Measurements from ENCODE around the gene FZD10. TPM values are rescaled to one million over a fixed set of nuclear protein-coding genes. Genes with fewer than 3 reads are reported as not detected.

The FZD10 gene
- total RNA-seq, 1 donor from 2014 or later: not detected

DNA sequence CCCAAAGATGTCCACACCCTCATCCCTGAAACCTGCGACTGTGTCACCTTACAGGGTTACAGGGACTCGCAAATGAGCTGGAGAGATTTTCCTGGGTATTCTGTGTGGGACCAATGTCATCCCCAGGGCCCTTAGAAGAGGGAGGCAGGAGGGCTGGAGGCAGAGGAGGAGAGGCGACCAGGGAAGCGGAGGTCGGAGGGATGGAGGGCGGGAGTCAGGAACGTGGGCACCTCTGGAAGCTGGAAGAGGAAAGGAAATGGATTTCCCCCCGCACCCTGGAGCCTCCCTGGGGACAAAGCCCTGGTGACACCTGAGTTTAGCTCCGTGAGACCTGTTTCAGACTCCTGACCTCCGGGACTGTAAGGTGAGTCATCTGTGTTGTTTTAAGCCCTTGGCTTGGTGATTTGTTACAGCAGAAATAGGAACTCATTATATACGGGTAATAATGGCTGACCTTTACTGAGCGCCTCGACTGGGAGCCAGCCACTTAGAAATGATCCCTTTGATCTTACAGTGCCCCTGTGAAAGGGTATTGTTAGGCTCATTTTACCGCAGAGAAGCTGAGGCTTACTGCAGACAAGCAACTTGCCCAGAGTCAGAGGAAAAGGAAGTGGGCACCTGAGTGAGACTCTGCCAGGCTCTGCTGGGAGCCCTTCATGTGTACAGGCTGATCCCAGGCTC is 29.3 kb upstream of the FZD10 start:
- intact Hi-C loops (cut with micrococcal nuclease): no loop called here

DNA sequence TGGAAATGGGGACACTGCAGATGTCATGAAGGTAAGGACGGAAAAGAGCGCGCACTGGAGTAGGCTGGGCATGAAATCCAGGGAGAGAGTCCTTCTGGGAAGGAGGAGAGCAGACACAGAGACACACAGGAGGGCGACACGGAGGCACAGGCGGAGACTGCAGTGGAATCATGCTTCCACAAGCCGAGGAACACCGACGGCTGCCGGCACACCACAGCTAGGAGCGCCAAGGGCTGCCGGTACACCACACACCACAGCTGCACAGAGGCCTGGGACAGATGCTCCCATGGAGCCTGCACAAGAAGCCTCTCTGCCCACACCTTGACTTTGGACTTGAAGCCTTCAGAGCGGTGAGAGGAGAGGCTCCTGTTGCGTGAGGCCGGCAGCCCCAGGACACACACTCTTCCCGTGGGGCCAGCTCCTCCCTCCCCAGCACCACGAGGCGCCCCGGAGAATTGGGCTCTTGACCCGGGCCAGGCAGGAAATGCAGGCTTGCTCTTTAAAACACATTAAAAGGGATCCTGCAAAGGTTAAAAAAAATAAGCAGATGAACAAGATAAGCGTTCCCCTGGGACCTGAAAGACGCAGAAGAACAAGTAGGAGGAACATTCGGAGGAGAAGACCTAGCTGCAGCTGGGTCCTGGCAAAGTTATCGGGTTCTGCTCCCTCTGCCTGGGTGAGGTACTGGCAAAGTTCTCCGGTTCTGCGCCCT is 28.3 kb upstream of the FZD10 start:
- intact Hi-C loops (cut with micrococcal nuclease): no loop called here

DNA sequence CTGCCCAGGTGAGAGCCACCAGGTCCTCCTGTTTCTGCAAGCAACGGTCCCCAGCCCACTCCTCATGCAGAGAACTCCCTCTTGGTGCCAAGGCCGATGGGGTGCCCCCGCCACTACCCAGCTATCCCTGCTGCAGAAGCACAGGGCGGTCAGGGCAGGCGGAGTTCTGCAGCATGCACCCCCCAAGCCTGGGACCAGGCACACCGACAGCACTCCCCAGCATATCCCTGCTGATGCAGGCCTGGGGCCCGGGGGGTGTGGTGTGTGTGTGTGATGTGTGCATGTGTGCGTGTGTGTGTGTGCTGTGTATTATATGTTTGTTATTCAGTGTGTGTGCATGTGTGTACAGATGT is 27.7 kb upstream of the FZD10 start:
- intact Hi-C loops (cut with micrococcal nuclease): no loop called here

DNA sequence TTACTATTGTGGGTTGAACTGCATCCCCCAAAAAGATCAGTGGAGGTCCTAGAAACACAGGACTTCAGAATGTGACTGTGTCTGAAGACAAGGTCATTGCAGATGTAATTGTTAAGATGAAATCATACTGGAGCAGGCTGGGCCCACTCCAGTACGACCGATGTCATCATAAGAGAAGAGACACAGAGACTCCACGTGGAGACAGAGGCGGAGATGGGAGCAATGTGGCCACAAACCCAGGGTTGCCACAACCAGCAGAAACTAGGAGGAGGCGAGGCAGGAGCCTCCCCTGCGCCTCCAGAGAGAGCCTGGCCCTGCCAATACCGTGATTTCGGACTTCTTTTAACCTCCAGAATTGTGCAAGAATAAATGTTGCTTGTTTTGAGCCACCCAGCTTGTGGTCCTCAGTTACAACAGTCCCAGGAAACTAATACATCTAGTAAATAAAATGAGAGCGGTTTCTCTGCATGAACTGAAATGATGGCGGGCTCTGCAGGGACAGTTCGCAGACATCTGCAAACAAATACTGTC is 25.7 kb upstream of the FZD10 start:
- intact Hi-C loops (cut with micrococcal nuclease): no loop called here

DNA sequence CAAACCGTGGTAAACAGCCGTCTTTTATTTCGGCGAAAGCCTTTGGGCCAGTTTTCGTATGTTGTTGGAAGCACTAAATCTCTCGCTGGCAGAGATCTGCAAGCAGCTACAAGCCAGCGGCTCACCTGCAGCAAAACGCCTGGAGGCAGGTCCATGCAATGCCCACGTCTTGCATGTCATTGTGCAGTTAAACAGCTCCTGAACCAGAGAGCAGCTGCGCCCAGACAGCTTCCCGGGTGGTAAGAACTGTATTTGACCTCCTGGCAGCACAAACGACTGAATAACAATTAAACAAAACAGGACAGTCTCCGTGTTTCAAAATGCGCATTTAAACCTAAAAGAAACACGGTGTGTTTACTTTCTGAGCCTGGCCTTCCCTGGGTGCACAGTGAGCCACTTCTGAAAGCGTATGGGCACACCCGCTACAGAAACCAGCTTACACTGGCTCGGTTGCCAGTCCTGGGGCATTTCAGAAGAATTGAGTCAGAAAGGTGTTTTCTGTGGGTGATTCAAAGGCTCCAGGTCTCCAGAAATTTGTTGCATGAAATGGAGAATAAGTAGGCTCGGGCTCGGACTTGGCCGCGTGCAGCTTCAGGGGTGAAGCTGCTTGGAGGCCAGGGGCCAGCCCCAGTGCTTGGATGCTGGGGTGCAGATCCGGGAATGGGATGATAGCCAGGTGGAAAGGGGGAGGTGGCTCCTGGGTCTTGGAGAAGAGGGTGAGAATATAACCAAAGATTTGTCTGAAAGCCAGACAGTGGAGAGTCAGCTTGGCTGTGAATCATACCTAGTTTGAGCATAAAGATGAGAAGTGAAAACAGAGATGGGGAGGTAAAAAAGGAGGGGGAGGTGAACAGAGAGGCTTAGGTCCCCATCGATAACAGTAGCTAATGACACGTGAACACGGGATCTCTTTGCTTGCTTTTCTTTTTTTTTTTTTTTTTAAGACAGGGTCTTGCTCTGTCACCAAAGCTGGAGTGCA is 24.9 kb upstream of the FZD10 start:
- intact Hi-C loops (cut with micrococcal nuclease): no loop called here

DNA sequence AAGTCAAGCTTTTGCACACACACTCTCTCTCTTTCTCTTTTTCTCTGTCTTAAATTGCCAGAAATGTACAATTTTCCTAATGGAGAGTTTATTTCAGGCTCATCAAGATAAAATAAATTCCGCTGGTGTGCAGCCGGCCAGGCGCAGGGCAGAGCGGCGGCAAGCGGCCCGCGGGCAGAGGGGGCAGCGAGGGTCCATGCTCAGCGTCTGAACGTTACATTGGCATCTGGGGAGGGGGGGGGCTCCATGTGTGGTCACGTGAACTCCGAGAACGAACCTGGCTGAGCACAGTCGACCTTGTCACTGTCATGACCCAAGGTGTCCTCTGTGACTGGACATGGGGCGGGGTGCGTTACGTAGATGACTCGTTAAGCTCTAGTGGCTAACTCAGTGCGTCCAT is 23.8 kb upstream of the FZD10 start:
- intact Hi-C loops (cut with micrococcal nuclease): no loop called here

DNA sequence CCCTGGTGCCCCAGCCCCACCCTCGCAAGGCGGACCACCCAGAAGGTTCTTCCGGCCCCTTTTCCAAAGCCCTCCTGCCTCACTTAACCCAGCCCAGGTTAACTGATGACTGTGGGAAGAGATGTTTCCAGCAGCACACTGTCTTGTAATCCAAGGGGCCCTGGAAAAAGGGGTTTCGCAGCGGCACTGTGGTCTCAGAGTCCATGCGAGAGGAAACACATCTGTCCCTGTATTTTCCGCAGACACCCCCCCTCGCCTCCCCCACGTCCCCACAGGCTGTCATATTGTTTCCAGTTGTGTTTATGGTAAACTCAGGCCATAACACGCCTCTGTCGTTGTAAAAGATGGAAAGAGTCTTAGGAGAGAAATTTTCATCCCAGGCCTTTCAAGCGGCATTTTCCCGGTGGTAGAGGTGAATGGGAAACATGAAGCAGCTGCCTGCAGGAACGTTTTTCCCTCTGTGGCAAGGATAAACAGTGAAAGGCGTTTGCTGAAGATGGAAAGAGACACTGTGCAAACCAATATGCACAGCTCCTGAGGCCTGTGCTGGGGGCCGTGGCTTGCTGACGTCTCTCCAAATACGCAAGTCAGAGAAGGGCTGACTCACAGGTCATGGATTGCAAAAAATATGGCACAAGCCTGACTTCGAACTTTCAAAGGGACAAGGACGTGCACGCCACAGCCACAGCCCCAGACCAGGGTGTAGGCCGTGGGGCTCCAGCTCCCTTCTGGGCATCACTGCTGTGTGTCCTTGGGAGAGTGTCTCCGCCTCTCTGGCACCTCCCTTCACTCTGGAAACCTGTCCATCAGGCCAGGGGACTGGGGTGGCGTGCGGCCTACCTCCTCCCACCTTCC is 22.5 kb upstream of the FZD10 start:
- intact Hi-C loops (cut with micrococcal nuclease): no loop called here

DNA sequence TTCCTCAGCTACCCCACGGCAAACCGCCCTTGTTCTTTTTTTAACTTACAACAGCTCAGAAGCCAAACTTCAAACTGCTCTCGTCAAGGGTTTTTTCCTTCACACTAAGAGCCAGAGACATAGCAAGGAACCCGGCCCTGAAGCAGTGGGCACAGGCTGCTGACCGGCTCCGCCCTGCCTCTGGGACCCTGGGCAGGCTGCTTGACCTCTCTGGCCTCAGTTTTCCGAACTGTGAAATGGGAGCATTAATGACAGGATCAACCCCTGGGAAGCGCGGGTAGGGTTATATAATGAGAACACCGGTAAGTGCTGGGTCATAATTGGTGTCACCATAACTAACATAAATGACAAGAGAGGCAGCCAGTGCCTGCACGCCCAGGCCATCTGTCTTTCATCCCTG is 21.2 kb upstream of the FZD10 start:
- intact Hi-C loops (cut with micrococcal nuclease): no loop called here

DNA sequence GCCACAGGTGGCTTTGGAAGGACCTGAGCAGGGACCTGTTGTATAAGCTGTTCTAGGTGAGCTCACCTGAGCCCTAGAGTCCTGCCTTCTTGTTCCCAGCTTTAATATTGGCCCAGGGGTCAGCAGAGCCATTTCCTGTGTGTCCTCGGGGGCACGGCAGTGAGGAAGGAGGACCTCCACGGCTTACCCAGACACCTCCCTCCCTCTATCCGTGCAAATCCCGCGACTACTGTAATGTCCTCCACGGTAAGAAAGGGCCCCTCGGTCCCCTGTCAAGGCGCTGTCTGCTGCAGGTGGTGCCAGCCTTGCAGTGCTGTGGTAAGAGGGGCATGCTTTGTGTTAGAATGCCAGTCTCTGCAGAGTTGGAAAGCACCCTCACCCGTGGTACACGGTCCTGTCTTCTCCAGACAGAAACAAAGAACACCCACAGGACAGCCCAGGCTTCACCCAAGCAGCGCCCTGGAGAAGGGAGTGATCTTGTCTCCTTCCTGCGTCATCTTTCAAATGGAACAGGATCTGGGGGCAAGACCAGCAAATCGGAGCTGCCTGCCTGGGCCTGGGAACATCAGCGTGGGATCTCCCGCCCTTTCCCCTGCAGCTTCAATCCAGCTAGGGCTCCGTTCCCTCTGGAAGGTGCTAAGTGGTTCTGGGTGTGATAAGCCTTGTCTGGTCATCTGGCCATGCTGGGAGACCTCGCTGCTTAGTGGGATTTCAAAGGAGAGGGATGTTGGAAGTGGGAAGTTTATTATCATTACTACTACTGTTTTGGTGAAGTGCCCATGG is 20.2 kb upstream of the FZD10 start:
- intact Hi-C loops (cut with micrococcal nuclease): no loop called here

DNA sequence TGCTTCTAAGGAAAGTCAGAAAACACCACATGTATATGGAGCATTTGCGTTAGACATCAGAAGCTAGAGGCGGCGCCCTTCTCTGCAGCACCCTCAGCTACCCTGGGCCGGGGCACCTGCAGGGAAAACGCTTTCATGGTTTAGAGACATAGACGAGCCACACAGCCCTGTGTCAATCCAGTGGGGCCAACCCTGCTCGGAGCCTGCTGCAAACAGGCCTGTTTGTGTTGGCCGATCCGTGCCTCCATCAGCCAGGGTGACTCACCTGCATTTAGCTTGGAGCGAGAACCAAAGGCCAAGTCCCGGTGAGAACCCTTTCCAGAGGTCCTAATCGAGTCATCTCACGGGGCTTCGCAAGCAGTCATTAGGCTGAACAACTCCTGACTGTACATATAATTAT is 19.5 kb upstream of the FZD10 start:
- intact Hi-C loops (cut with micrococcal nuclease): no loop called here

DNA sequence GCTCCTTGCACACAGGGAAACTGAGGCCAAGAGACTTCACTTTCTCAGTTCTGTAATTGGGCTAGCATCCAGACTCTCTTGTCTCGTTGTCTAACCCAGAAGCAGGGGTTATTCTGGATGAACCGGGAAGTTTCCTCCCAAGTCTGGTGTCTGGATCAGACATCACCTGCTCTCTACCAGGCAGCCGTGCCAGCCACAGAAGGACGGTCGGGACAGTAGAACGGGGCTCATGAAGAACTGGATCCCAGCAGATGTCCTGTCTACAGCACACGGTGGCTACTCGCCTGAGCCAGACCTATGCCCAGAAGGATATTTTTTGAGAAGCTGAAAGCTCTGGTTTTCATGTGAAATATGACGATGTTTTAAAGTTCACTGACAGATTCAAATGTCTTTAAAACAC is 19.1 kb upstream of the FZD10 start:
- intact Hi-C loops (cut with micrococcal nuclease): no loop called here

DNA sequence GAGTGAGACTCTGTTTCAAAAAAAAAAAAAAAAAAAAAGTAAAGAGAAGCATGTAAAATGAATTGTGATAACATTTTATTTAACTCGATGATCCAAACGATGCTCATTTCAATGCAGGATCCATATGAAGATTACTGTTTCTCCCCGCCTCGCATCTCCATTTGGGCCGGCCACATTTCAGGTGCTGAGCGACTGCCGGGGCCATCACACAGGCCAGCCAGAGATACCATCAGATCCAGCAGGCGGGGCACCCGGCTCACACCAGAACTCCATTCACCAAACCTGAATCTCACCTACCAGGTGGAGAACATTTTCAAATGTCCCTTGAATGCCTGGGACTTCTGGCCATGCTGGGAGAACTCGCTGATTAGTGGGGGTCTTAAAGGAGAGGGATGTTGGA is 18.0 kb upstream of the FZD10 start:
- intact Hi-C loops (cut with micrococcal nuclease): no loop called here

DNA sequence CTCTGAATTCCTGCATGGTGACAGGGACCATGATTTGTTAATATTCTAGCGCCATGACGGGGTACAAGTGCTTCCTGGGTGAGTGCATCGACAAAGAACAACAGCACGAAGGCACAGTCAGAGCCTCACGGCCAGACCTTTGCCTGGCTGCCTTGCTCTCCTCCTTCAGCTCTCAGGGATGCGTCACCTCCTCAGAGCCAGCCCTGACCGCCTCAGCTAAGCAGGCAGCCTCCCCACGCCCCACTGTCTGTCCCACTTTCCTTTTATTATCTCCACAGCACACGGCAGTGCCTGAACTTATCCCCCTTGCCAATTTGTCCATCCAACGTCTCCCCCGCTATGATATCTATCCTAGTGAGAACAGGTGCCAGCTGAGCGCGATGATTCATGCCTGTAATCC is 16.5 kb upstream of the FZD10 start:
- intact Hi-C loops (cut with micrococcal nuclease): no loop called here

DNA sequence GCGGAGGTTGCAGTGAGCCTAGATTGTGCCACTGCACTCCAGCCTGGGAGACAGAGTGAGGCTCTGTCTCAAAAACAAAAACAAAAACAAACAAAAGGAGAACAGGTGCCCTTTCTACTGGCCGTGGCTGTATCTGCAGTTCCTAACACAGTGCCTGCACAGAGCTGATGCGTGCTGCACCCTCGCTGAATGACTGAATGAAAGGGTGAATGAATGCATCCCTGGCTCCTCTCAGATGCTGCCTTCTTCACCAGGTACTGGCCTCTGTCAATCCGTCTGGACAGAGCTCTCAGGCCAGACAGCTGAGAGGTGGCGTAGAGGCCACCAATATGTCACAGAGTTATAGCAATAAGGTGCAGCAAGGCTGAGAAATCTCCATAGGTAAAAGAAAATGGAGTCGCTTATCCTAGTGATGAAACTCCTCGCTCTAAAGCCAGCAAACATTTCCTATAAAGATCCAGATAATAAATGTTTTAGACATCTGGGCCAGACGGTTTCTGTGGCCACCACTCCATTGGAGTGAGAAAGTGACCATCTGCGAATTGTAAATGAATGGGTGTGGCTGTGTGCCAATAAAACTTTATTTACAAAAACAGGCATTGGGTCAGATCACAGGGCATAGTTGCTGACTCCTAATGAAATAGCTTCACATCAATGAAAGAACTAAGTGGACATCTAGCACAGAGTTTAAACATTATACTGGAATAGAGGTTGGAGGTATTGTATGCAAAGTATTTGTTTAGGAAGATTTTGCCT is 15.9 kb upstream of the FZD10 start:
- intact Hi-C loops (cut with micrococcal nuclease): no loop called here

DNA sequence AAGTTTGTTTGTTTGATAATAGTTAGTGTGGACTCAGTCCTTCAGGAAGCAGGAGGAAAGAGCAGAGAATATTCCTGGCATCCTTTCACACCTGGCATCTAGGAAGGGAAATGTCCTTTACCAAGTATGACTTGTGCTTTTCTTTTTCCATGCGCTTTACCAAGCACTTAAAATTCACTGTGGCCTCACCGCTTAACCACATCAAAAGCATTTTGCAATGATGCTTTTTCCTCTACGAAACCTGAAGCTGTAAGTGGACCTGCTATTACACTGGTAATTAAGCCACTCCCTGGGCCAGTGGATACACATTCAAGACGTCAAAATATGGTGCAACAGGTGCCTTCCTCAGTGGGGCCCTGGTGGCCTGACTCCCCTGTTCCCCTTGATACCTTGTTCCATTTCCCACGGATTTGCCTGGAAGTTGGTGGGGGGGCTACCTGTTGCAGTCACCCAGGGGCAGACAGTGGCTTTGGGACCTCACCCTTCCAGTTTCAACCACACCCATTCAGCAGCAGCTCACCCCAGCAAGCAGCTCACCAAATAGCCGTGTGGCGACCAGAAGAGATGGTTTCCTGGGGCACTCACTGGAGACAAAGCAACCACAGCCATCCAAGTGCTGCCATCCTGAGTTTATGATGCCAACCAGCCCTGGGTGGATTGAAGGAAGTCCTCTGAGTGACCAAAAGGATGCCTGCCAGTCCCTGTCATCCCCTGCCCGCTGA is 14.2 kb upstream of the FZD10 start:
- intact Hi-C loops (cut with micrococcal nuclease): no loop called here

DNA sequence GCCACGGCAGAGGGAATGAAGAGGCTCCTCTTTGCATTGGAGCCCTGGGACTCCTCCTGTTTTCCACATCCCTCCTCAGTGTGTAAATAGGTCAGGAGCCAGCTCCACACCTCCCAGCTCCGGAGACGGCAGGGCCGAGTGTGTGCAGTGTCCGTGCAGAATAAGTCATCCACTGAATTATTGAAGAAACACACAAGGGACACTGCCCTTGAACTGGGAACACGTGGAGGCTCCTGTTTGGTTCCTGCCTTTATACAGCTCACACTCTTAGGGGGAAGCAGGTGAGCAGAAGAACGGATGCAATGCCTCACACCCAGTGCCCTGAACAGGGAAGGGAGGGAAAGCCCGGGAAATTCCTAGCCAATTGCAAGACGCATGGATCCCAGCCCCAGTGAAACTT is 10.4 kb upstream of the FZD10 start:
- intact Hi-C loops (cut with micrococcal nuclease): no loop called here

DNA sequence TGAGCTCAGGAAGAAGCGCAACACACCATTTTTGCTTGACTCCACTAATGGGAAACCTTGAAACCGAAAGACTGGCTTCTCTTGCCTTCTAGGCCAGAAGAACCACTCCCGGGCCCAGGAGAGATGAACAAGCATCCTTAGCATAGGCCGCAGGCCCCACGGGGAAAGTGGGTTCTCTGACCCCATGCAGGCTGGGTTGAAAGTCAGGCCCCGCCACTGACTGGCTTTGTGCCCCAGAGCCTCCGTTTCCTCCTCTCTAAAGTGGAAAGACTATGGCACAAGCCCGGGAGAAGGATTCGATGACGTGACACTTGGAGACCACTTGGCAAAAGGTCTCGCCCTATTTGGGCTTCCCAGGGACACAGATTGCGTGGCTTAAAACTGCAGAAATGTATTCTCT is 9.9 kb upstream of the FZD10 start:
- intact Hi-C loops (cut with micrococcal nuclease): no loop called here

DNA sequence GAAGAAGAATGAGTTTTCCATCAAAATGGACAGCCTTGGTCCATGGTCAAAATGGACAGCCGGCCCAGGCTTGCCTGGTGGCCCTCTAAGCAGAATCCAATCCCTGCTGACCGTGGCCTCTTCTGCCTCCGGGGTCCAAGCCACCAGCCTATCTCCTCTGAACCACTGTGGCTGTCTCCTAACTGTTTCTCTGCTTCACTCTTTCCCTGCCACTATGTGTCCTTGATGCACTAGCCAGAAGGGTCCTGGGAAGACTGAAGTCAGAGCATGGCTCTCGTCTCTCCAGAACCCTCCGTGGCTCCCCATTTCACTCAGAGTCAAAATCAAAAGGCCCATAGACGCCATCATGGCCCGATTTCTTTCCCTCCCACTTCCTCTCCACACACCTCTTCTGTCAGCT is 8.5 kb upstream of the FZD10 start:
- intact Hi-C loops (cut with micrococcal nuclease): no loop called here

All from T-helper 1 cell treated with Interleukin-12 subunit alpha and Interleukin-12 subunit beta and Interleukin-4 antibody, amounts not matched to agents 30 ng/mL and 1 ng/mL, for 36 hours (primary cell).